HEK293 (cell line): ENCODE measurements around the gene GOLT1B.

ENCODE experiments used
- CTCF ChIA-PET: fragments of 350-600 bp; formaldehyde crosslinking; extraction: SDS; loops from one replicate; lab custom pipeline; 2021; ENCODE audit warnings: antibody characterized with exemption; lab: Yijun Ruan, JAX
- POLR2A ChIA-PET: fragments of 300-600 bp; formaldehyde crosslinking; extraction: SDS; loops from one replicate; lab custom pipeline; 2020; ENCODE audit warnings: antibody characterized with exemption, inconsistent platforms; lab: Yijun Ruan, JAX
- H3K27ac ChIP-seq: fragments of 200-500 bp; sonication (Bioruptor generic); 2 replicates; pipeline ENCODE4 v1.5.1; 2014; ENCODE audit warnings: low read depth, low read length, control low read depth, inconsistent platforms; ENCODE audit errors: extremely low read depth
- H3K36me3 ChIP-seq, 2 experiments: fragments of 200-500 bp in 1 of 2; sonication (Bioruptor generic) in 1 of 2; 1 replicate in 1 of 2; 2 replicates in 1 of 2; pipeline ENCODE4 v1.5.1; 2014 to 2017; ENCODE audit warnings: inconsistent platforms in 2 of 2, low read length in 2 of 2; ENCODE audit not compliant: control insufficient read depth in 2 of 2, insufficient read depth in 1 of 2
- H3K4me1 ChIP-seq: fragments of 200-500 bp; sonication (Bioruptor generic); 2 replicates; pipeline ENCODE4 v1.5.1; 2014; ENCODE audit warnings: mild to moderate bottlenecking, low read length, inconsistent platforms; ENCODE audit not compliant: control insufficient read depth, insufficient read depth
- H3K4me3 ChIP-seq: 2 replicates; pipeline ENCODE4 v1.5.1; 2011; ENCODE audit warnings: low read depth, mild to moderate bottlenecking, control low read depth, low read length, moderate library complexity
- H3K9me3 ChIP-seq: fragments of 200-500 bp; sonication (Bioruptor generic); 2 replicates; pipeline ENCODE4 v1.5.1; 2014; ENCODE audit warnings: low read depth, low read length, inconsistent platforms; ENCODE audit not compliant: control insufficient read depth, insufficient read depth
- ATF2 ChIP-seq: fragments of 450-650 bp; formaldehyde crosslinking; IDR thresholded peaks from 2 replicates; pipeline ENCODE4 v1.5.1; 2016; ENCODE audit warnings: missing biosample characterization, missing genetic modification characterization, low read depth
- BCL11B ChIP-seq: fragments of 450-650 bp; formaldehyde crosslinking; IDR thresholded peaks from 2 replicates; pipeline ENCODE4 v1.5.1; 2016; ENCODE audit warnings: low read depth, missing biosample characterization, missing genetic modification characterization
- BCL6B ChIP-seq: fragments of 450-650 bp; formaldehyde crosslinking; IDR thresholded peaks from 2 replicates; pipeline ENCODE4 v1.5.1; 2017; ENCODE audit warnings: missing biosample characterization, missing genetic modification characterization
- HOXC10 ChIP-seq: sonication (generic); formaldehyde crosslinking; IDR thresholded peaks from 2 replicates; pipeline ENCODE4 v1.8.1; 2023; ENCODE audit warnings: mild to moderate bottlenecking, missing genetic modification reagents
- PRDM4 ChIP-seq: fragments of 450-650 bp; formaldehyde crosslinking; IDR thresholded peaks from 2 replicates; pipeline ENCODE4 v1.5.1; 2017; ENCODE audit warnings: missing biosample characterization, missing genetic modification characterization
- TCF7L2 ChIP-seq: IDR thresholded peaks from 2 replicates; pipeline ENCODE4 v1.6.1; 2011; ENCODE audit warnings: low read depth, mild to moderate bottlenecking, inconsistent platforms, low read length, moderate library complexity, borderline replicate concordance
- TRIM28 ChIP-seq: IDR thresholded peaks from 2 replicates; pipeline ENCODE4 v1.6.1; 2011; ENCODE audit warnings: low read length, control low read depth, borderline replicate concordance
- ZIC2 ChIP-seq: fragments of 450-650 bp; formaldehyde crosslinking; IDR thresholded peaks from 2 replicates; pipeline ENCODE4 v1.5.1; 2016; ENCODE audit warnings: missing biosample characterization, missing genetic modification characterization
- ZNF184 ChIP-seq: fragments of 450-650 bp; IDR thresholded peaks from 2 replicates; pipeline ENCODE4 v1.5.1; 2018; ENCODE audit warnings: missing biosample characterization, mild to moderate bottlenecking, missing genetic modification characterization
- ZNF202 ChIP-seq: fragments of 450-650 bp; formaldehyde crosslinking; IDR thresholded peaks from 2 replicates; pipeline ENCODE4 v1.5.1; 2016; ENCODE audit warnings: missing biosample characterization, missing genetic modification characterization, borderline replicate concordance
- ZNF26 ChIP-seq: fragments of 450-650 bp; formaldehyde crosslinking; IDR thresholded peaks from 2 replicates; pipeline ENCODE4 v1.5.1; 2016; ENCODE audit warnings: missing biosample characterization, missing genetic modification characterization
- ZNF335 ChIP-seq: fragments of 450-650 bp; formaldehyde crosslinking; conservative IDR thresholded peaks from 2 replicates; pipeline ENCODE4 v1.5.1; 2016; ENCODE audit warnings: missing biosample characterization, missing genetic modification characterization
- ZNF501 ChIP-seq: fragments of 450-650 bp; formaldehyde crosslinking; IDR thresholded peaks from 2 replicates; pipeline ENCODE4 v1.5.1; 2016; ENCODE audit warnings: missing biosample characterization, missing genetic modification characterization
- ZNF514 ChIP-seq: fragments of 450-650 bp; formaldehyde crosslinking; IDR thresholded peaks from 2 replicates; pipeline ENCODE4 v1.5.1; 2016; ENCODE audit warnings: missing biosample characterization, missing genetic modification characterization
- ZNF549 ChIP-seq: fragments of 450-650 bp; IDR thresholded peaks from 2 replicates; pipeline ENCODE4 v1.5.1; 2018; ENCODE audit warnings: missing biosample characterization, missing genetic modification characterization, mild to moderate bottlenecking, inconsistent platforms, moderate library complexity
- ZNF571 ChIP-seq: fragments of 450-650 bp; formaldehyde crosslinking; IDR thresholded peaks from 2 replicates; pipeline ENCODE4 v1.5.0; 2017; ENCODE audit warnings: missing biosample characterization, missing genetic modification characterization
- ZNF580 ChIP-seq: fragments of 450-650 bp; formaldehyde crosslinking; IDR thresholded peaks from 2 replicates; pipeline ENCODE4 v1.5.1; 2016; ENCODE audit warnings: missing biosample characterization, missing genetic modification characterization
- ZNF704 ChIP-seq: fragments of 450-650 bp; formaldehyde crosslinking; IDR thresholded peaks from 2 replicates; pipeline ENCODE4 v1.5.1; 2016; ENCODE audit warnings: missing biosample characterization, missing genetic modification characterization
- ZNF777 ChIP-seq: fragments of 450-650 bp; formaldehyde crosslinking; IDR thresholded peaks from 2 replicates; pipeline ENCODE4 v1.5.1; 2017; ENCODE audit warnings: missing biosample characterization, missing genetic modification characterization, borderline replicate concordance
- ZNF791 ChIP-seq: fragments of 450-650 bp; formaldehyde crosslinking; IDR thresholded peaks from 2 replicates; pipeline ENCODE4 v1.5.1; 2016; ENCODE audit warnings: missing biosample characterization, missing genetic modification characterization
- ZSCAN18 ChIP-seq: fragments of 450-650 bp; formaldehyde crosslinking; IDR thresholded peaks from 2 replicates; pipeline ENCODE4 v1.5.1; 2016; ENCODE audit warnings: missing biosample characterization, missing genetic modification characterization
- TF ChIP-seq, protein P1 (sequence below): fragments of 450-650 bp; formaldehyde crosslinking; IDR thresholded peaks from 2 replicates; pipeline ENCODE4 v1.5.1; 2016; ENCODE audit warnings: missing biosample characterization, missing genetic modification characterization

GOLT1B gene

GRCh38 chr12:21552635-21553328 is 51.2 kb downstream of the GOLT1B start:
- TF ChIP-seq ZNF777 (tag by site-specific recombination) = no peak
- TF ChIP-seq, protein P1, sequence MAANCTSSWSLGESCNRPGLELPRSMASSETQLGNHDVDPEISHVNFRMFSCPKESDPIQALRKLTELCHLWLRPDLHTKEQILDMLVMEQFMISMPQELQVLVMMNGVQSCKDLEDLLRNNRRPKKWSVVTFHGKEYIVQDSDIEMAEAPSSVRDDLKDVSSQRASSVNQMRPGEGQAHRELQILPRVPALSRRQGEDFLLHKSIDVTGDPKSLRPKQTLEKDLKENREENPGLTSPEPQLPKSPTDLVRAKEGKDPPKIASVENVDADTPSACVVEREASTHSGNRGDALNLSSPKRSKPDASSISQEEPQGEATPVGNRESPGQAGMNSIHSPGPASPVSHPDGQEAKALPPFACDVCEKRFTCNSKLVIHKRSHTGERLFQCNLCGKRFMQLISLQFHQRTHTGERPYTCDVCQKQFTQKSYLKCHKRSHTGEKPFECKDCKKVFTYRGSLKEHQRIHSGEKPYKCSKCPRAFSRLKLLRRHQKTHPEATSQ (tag by site-specific recombination) = no peak
- TF ChIP-seq BCL11B = no peak
- no peak for TF ChIP-seq TCF7L2
- POLR2A ChIA-PET = no interaction called here
- CTCF ChIA-PET = interaction anchor here (1.2 kb wide), 1 partner anchor 9 kb away, joined by 5 read pairs; no protein-coding TSS in a partner anchor
- Histone ChIP-seq H3K4me1 (no peaks in the 10 kb centered on the region), H3K36me3 (no peaks in the 10 kb centered on the region), H3K4me3 (no peak overlapping the region), H3K9me3 (no peaks in the 10 kb centered on the region), H3K27ac (no peak overlapping the region)

- TF ChIP-seq TRIM28 (no peak), ZNF184 (tag by site-specific recombination) (no peak), ZSCAN18 (tag by site-specific recombination) (no peak), HOXC10 (CRISPR knock-in tag) (no peak), PRDM4 (tag by site-specific recombination) (no peak), ZNF791 (tag by site-specific recombination) (no peak), ZNF580 (tag by site-specific recombination) (no peak), ZNF202 (tag by site-specific recombination) (no peak), ZNF704 (tag by site-specific recombination) (no peak), ZNF571 (tag by site-specific recombination) (no peak), BCL6B (no peak), ZNF501 (tag by site-specific recombination) (no peak), ZIC2 (no peak), ZNF549 (no peak), ZNF514 (tag by site-specific recombination) (no peak), ZNF335 (tag by site-specific recombination) (no peak), ZNF26 (tag by site-specific recombination) (no peak), ATF2 (tag by site-specific recombination) (no peak)
- TF ChIP-seq, all 188 proteins: peak for 0
- Histone ChIP-seq H3K9me3 (no peaks in the 10 kb centered on the region), H3K27ac (no peak overlapping the region), H3K4me1 (no peaks in the 10 kb centered on the region), H3K36me3 (no peaks in the 10 kb centered on the region), H3K4me3 (no peak overlapping the region)
- ChIA-PET POLR2A (no interaction called here), CTCF (interaction anchor here (1.2 kb wide), 1 partner anchor 9 kb away, joined by 5 read pairs; no protein-coding TSS in a partner anchor)
Measured at GRCh38 chr12:21553329-21553675, 51.7 kb downstream of the GOLT1B start.
